Muscle layer of duodenum (tissue), 2 donors: ENCODE data around the gene HMGCS1.

Experiments used
- H3K27ac ChIP-seq: one replicate; pipeline ENCODE4 v1.7.0; 2013; ENCODE audit warnings: mild to moderate bottlenecking, low read length
- H3K27me3 ChIP-seq: one replicate; pipeline ENCODE4 v1.7.0; 2013; ENCODE audit warnings: low read depth, mild to moderate bottlenecking, control low read depth, low read length
- H3K36me3 ChIP-seq, 2 donors: one replicate each; pipeline ENCODE4 v1.7.0; 2013; ENCODE audit warnings: low read length in 2 of 2, control low read depth in 1 of 2, mild to moderate bottlenecking in 1 of 2; ENCODE audit not compliant: insufficient read depth in 2 of 2, control insufficient read depth in 1 of 2
- H3K4me1 ChIP-seq, 2 donors: one replicate each; pipeline ENCODE4 v1.7.0; 2013; ENCODE audit warnings: low read length in 2 of 2, mild to moderate bottlenecking in 2 of 2, control low read depth in 1 of 2, moderate library complexity in 1 of 2; ENCODE audit not compliant: insufficient read depth in 2 of 2, control insufficient read depth in 1 of 2
- H3K4me3 ChIP-seq, 2 donors: one replicate each; pipeline ENCODE4 v1.7.0; 2013; ENCODE audit warnings: low read length in 2 of 2, low read depth in 1 of 2, mild to moderate bottlenecking in 1 of 2
- H3K9me3 ChIP-seq, 2 donors: one replicate each; pipeline ENCODE4 v1.7.0; 2013; ENCODE audit warnings: low read length in 2 of 2, control low read depth in 1 of 2, mild to moderate bottlenecking in 1 of 2; ENCODE audit not compliant: control insufficient read depth in 1 of 2
- donor health status: healthy.

HMGCS1 gene

DNA sequence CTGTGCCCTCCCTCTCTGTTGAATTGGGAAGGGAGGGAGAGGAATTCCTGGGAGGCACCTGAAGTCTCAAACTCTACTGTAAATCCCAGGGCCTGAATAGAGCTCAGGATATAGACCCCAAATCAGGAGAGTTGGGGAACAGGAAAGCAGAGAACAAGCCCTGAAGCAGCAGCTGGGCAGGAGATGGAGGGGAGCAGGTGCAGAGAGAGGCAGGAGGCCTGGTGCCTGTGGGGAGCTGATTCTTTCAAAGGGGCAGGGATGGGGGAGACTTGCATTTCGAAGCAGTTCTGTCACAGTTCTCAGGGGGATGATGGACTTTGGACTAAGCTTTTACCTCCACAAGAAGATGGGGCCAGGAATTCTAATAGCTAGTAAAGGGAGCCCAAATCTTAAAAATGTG is 71.0 kb downstream of the HMGCS1 start:
- H3K4me3 ChIP-seq: no peak overlapping the region

More for the DNA sequence above, 71.0 kb downstream of the HMGCS1 start:
- Histone ChIP-seq H3K27ac (no peak overlapping the region), H3K4me1 (no peaks in the 10 kb centered on the region), H3K27me3 (no peaks in the 10 kb centered on the region), H3K36me3 (peaks cover 0 to 5% of the 10 kb centered on the region in 2 donors), H3K9me3 (no peaks in the 10 kb centered on the region)
